Kidney (tissue), 14 donors: ENCODE data around the gene ZBTB49. TPM values are rescaled to one million over a fixed set of nuclear protein-coding genes. Genes with fewer than 3 reads are reported as not detected.

Experiments used
- DNase-seq, 5 donors: peaks; one replicate each; pipeline ENCODE4 v3.0.0-alpha.2; 2013 to 2020
- FAIRE-seq: peaks from 2 replicates; lab custom pipeline; 2012; peaks lifted over from hg19 to GRCh38; lab: Jason Lieb, UNC
- H3K27ac ChIP-seq, 2 donors: one replicate each; pipeline ENCODE4 v1.7.0; 2013; ENCODE audit warnings: low read depth in 2 of 2, low read length in 2 of 2, inconsistent platforms in 1 of 2
- H3K27me3 ChIP-seq: one replicate; pipeline ENCODE4 v1.7.1; 2013; ENCODE audit warnings: low read length, inconsistent platforms; ENCODE audit not compliant: control insufficient read depth, insufficient read depth
- H3K36me3 ChIP-seq, 3 donors: one replicate each; pipeline versions ENCODE4 v1.7.0 to v1.7.1; 2013; ENCODE audit warnings: low read length in 3 of 3, control low read depth in 1 of 3, inconsistent platforms in 1 of 3; ENCODE audit not compliant: insufficient read depth in 3 of 3, control insufficient read depth in 2 of 3
- H3K4me1 ChIP-seq, 3 donors: one replicate each; pipeline versions ENCODE4 v1.7.0 to v1.7.1; 2013; ENCODE audit warnings: low read length in 3 of 3, inconsistent platforms in 1 of 3, low read depth in 1 of 3; ENCODE audit not compliant: control insufficient read depth in 2 of 3, insufficient read depth in 2 of 3
- H3K4me3 ChIP-seq, 3 donors: one replicate each; pipeline versions ENCODE4 v1.7.0 to v1.8.1; 2013; ENCODE audit warnings: low read length in 3 of 3, control low read depth in 1 of 3, inconsistent platforms in 1 of 3
- H3K9ac ChIP-seq, 3 donors: one replicate each; pipeline versions ENCODE4 v1.7.0 to v1.7.1; 2013; ENCODE audit warnings: low read length in 3 of 3, control low read depth in 1 of 3, inconsistent platforms in 1 of 3
- H3K9me3 ChIP-seq, 3 donors: one replicate each; pipeline versions ENCODE4 v1.7.0 to v1.7.1; 2013; ENCODE audit warnings: low read length in 3 of 3, control low read depth in 1 of 3, inconsistent platforms in 1 of 3; ENCODE audit not compliant: control insufficient read depth in 2 of 3, insufficient read depth in 1 of 3
- intact Hi-C: fragments of 100-400 bp; cut with DNase I; formaldehyde crosslinking; loops from one replicate; pipeline ENCODE4 v1.11.1; 2022
- polyA plus RNA-seq: library from polyadenylated mRNA; stranded (reverse); fragments of 350-450 nt; fragmentation: Illumina TruSeq; extraction: RNeasy Lipid Tissue Mini Kit (QIAGEN cat#74804); gene quantifications from one replicate; pipeline ENCODE4 v1.2.3, GENCODE V29; 2014; ENCODE audit warnings: low read depth, low replicate concordance; ENCODE audit not compliant: insufficient read depth
- total RNA-seq: library from RNA; stranded (reverse); fragmentation: NEBNext Ultra II Directional; extraction: Animal tissue kit (Norgen Biotek cat#: 25700); gene quantifications from one replicate; pipeline ENCODE4 v1.2.1, GENCODE V29; 2021
- TF ChIP-seq, protein P1 (sequence below): IDR thresholded peaks from 3 replicates; pipeline ENCODE4 v1.5.1; 2012; ENCODE audit warnings: mild to moderate bottlenecking, moderate library complexity, borderline replicate concordance; ENCODE audit not compliant: insufficient read depth; ENCODE audit errors: extremely low read depth
- donor health status: control.
- donor health status: control.
- donor health status: control.
- donor health status: control.
- donor health status: control.
- donor health status: DM: yes; HTN: yes; CAD: no.
- donor health status: Normal renal cell carcinoma (clear cell type).

The ZBTB49 gene
- total and polyA plus RNA-seq, 2 donors from 2014 or later = 2.8 to 5.8 TPM

GRCh38 chr4:4364061-4364460 is 74.0 kb downstream of the ZBTB49 start:
- Histone ChIP-seq H3K9me3 (peaks cover 0 to 3% (median 0%) of the 10 kb centered on the region in 3 donors), H3K27me3 (no peaks in the 10 kb centered on the region), H3K4me1 (no peaks in the 10 kb centered on the region), H3K27ac (no peak overlapping the region), H3K4me3 (no peak overlapping the region), H3K9ac (no peak overlapping the region), H3K36me3 (no peaks in the 10 kb centered on the region)
- TF ChIP-seq, protein P1, sequence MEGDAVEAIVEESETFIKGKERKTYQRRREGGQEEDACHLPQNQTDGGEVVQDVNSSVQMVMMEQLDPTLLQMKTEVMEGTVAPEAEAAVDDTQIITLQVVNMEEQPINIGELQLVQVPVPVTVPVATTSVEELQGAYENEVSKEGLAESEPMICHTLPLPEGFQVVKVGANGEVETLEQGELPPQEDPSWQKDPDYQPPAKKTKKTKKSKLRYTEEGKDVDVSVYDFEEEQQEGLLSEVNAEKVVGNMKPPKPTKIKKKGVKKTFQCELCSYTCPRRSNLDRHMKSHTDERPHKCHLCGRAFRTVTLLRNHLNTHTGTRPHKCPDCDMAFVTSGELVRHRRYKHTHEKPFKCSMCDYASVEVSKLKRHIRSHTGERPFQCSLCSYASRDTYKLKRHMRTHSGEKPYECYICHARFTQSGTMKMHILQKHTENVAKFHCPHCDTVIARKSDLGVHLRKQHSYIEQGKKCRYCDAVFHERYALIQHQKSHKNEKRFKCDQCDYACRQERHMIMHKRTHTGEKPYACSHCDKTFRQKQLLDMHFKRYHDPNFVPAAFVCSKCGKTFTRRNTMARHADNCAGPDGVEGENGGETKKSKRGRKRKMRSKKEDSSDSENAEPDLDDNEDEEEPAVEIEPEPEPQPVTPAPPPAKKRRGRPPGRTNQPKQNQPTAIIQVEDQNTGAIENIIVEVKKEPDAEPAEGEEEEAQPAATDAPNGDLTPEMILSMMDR = no peak
- DNase-seq (no peak), FAIRE-seq (no peak)
- intact Hi-C loops = no loop called here

DNA sequence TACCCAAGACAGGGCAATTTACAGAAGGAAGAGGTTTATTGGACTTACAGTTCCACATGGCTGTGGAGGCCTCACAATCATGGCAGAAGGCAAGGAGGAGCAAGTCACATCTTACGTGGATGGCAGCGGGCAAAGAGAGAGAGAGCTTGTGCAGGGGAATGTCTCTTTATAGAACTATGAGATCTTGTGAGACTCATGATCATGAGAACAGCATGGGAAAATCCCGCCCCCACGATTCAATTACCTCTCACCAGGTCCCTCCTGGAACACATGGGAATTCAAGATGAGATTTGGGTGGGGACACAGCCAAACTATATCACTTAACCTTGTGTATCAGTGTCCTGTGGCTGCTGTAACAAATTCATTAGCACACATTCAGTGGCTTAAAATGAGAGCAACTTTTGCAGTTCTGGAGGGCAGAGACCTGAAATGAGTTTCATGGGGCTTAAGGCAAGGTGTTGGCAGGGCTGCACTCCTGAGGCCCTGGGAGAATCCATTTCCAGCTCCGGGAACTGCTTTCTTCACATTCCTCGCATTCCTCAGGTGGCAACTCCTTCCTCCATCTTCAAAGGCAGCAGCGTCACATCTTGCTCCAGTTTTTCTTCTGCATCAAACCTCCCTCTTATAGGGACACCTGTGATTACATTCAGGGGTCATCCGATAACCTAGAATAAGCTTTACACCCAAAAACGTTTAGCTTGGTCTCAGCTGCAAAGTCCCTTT is 74.6 kb downstream of the ZBTB49 start:
- H3K36me3 ChIP-seq = no peaks in the 10 kb centered on the region
- H3K4me1 ChIP-seq = no peaks in the 10 kb centered on the region
- TF ChIP-seq, protein P1 = no peak
- H3K27me3 ChIP-seq = no peaks in the 10 kb centered on the region
- DNase-seq (peak in 2 of 5 donors; percentile 20 to 27), FAIRE-seq (no peak)
- H3K9ac ChIP-seq = no peak overlapping the region
- no peak overlapping the region for H3K27ac ChIP-seq
- intact Hi-C loops = no loop called here
- H3K9me3 ChIP-seq = peaks cover 0 to 3% (median 0%) of the 10 kb centered on the region in 3 donors
- no peak overlapping the region for H3K4me3 ChIP-seq

DNA sequence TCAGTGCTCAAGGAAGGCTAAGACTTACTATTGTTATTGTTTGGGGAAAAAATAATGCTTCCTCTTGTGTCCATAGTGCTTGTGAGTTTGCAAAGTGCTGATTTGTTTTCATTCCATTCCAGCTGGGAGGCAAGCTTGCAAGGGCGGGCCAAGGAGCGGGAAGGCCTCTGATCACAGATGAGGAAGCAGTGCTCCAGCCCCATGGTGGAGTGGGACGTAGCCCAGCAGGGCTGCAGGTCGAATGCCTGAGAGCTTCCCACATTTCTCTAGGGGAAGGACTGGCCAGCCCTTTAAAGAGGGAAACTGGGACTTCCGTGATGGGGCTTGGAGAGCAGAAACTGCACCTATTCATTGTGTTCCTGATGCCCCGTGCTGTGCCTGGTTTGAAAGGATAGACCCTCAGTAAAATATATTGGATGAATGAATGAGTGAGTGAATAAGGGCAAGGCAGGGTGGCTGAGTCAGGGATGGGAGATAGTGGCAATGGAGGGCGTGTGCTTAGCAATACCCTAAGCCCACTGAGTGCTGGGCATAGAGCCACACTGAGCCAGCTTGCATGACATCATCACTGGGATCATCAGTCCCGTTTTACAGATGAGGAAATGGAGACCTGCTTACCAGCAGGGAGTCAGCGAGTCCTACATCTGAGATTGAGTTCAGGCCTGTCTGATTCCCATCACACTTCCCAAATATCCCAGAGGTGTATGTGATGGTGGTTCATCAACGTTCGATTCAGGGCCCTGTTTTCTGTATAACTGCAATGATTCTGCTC is 78.9 kb downstream of the ZBTB49 start:
- TF ChIP-seq, protein P1 = no peak

More for the DNA sequence above, 78.9 kb downstream of the ZBTB49 start:
- H3K9me3 ChIP-seq = peaks cover 0 to 3% (median 0%) of the 10 kb centered on the region in 3 donors
- intact Hi-C loops = no loop called here
- H3K4me1 ChIP-seq = no peaks in the 10 kb centered on the region
- H3K27ac ChIP-seq = no peak overlapping the region
- peak in 1 of 5 donors; percentile 22 for DNase-seq
- H3K27me3 ChIP-seq = no peaks in the 10 kb centered on the region
- H3K9ac ChIP-seq = no peak overlapping the region
- no peak for FAIRE-seq
- no peaks in the 10 kb centered on the region for H3K36me3 ChIP-seq
- H3K4me3 ChIP-seq = no peak overlapping the region

Other genes starting within 250 kb of the ZBTB49 start
- gene OTOP1, start 63.3 kb upstream of the ZBTB49 start, total RNA-seq = not detected
- gene OTOP1, start 63.3 kb upstream of the ZBTB49 start, polyA plus RNA-seq = not detected
- gene TMEM128, start 42.0 kb upstream of the ZBTB49 start, total RNA-seq = 30.0 TPM
- gene TMEM128, start 42.0 kb upstream of the ZBTB49 start, polyA plus RNA-seq = 40.0 TPM
- gene LYAR, start 97 bp upstream of the ZBTB49 start, total RNA-seq = 6.6 TPM
- gene LYAR, start 97 bp upstream of the ZBTB49 start, polyA plus RNA-seq = 8.6 TPM
- 9.5 TPM for gene NSG1, start 96.9 kb downstream of the ZBTB49 start, total RNA-seq
- 4.7 TPM for gene NSG1, start 96.9 kb downstream of the ZBTB49 start, polyA plus RNA-seq